Cardiac fibroblast (primary cell): ENCODE data around the gene COBLL1.
A peak's percentile ranks its signal among the peaks of the same experiment; 100 is the strongest.

Experiments
- DNase-seq, 2 donors: peaks; one replicate each; pipeline versions ENCODE4 v3.0.0 to v3.0.0-alpha.2; 2010; ENCODE audit warnings: low read depth in 2 of 2
- H3K4me3 ChIP-seq, 2 donors: replicated peaks in 1 of 2; 1 replicate in 1 of 2; 2 replicates in 1 of 2; pipeline ENCODE4 v1.5.1; 2011; ENCODE audit warnings: low read depth in 2 of 2, low read length in 2 of 2, mild to moderate bottlenecking in 2 of 2, moderate library complexity in 1 of 2
- TF ChIP-seq, protein P1 (sequence below): IDR thresholded peaks from one replicate; pipeline ENCODE4 v1.5.1; 2011; ENCODE audit warnings: low read depth, mild to moderate bottlenecking, low read length, inconsistent platforms

Gene COBLL1

DNA sequence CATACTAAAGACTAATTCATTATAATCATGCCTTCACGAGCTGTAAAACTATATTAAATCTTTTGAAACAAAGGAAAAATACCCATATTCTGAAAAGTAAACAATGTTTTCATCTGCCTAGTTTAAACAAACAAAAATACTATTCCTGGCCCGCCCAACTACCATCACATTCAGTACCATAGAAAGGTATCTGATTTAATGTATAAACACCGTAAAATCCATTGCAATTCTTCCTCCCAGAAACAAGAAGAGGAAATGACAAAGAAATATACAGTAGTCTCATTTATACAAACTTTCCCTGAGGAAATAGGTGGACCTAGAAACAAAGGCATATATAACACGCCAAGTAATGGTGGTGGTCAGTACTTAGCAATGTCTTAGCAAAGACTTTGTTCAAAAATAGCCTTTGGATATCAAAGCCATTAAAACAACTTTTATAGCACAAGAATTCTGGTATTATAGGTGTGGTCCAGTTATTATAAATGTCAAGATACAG, 71.2 kb downstream of the COBLL1 start:
- no peak for DNase-seq
- H3K4me3 ChIP-seq = no peak overlapping the region
- TF ChIP-seq, protein P1, sequence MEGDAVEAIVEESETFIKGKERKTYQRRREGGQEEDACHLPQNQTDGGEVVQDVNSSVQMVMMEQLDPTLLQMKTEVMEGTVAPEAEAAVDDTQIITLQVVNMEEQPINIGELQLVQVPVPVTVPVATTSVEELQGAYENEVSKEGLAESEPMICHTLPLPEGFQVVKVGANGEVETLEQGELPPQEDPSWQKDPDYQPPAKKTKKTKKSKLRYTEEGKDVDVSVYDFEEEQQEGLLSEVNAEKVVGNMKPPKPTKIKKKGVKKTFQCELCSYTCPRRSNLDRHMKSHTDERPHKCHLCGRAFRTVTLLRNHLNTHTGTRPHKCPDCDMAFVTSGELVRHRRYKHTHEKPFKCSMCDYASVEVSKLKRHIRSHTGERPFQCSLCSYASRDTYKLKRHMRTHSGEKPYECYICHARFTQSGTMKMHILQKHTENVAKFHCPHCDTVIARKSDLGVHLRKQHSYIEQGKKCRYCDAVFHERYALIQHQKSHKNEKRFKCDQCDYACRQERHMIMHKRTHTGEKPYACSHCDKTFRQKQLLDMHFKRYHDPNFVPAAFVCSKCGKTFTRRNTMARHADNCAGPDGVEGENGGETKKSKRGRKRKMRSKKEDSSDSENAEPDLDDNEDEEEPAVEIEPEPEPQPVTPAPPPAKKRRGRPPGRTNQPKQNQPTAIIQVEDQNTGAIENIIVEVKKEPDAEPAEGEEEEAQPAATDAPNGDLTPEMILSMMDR = no peak

DNA sequence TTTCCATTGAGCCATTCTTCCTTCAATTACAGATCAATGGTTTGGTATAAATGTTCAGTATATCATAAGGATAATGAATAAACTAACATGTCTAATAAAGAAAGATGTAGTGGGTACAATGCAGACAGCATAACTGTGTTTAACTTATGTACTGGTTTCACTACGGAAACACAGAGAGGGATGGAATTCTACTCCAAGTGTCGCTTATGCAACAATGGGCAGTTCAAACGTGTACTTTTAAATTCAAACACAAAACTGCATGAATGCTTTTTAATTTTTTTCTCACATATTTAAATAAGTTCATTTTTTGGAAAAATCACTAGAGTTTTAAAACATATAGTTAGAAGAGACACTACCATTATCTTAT, 74.7 kb downstream of the COBLL1 start:
- TF ChIP-seq, protein P1 = no peak
- no peak overlapping the region for H3K4me3 ChIP-seq
- no peak for DNase-seq

DNA sequence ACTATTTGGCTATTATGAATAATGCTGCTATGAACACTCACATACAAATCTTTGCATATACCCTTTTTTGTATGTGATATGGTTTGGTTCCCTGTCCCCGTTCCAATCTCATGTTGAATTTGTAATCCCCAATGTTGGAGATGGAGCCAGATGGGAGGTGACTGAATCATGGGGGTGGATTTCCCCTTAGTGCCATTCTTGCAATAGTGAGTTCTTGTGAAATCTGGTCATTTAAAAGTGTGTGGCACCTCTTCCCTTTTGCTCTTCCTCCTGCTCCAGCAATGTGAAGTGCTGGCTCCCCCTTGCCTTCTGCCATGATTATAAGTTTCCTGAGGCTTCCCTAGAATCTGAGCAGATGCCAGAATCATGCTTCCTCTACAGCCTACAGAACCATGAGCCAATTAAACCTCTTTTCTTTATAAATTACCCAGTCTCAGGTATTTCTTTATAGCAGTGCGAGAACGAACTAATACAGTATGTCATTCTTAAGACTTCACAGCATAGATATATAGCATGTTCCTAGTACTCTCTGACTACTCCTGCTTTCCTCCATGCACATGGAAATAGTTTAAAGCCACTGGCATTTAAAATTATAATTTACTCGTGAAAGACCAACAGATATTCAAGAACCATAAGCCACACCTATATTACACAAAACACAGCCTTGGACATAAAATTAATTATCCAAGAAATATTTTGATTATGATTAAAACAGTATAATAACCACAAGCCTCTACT, 75.2 kb downstream of the COBLL1 start:
- TF ChIP-seq, protein P1 = no peak
- H3K4me3 ChIP-seq = no peak overlapping the region
- no peak for DNase-seq

DNA sequence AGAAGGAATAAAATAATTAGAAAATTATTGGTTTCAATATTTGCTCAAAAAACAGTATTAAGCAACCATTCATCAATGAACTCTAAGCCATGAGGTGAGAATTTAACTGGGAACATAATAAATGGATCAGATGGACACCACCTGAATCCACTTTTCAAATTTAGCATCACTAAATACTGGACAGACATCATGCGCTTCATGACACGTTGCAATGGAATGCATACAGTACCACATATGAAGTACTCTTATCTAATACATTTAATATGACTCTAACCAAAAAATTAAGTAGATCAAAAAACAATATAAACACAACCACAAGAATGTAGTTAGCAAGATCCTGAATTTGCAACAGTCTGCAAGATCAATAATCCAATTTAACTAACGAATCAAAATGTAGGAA, 76.6 kb downstream of the COBLL1 start:
- TF ChIP-seq, protein P1 = no peak
- peak; percentile 4 to 49 for DNase-seq
- H3K4me3 ChIP-seq = no peak overlapping the region

DNA sequence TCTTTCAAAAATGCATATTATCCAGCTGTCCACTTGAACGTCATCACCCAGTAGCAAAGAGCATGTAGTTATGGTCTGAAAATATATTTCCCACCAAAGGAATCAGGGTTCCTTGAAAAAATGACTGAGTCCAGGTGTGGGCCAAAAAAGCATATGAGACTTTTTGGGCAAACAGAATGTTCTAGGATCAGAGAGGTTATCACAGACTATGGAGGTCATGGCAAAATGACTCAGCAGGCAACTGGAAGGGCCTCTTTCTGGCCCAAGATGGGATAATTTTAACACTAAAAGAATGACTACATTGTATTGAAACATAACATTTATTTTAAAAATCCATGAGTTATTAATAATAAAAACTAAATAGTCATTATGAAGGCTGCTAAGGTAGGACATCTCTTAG, 77.1 kb downstream of the COBLL1 start:
- TF ChIP-seq, protein P1 = no peak
- DNase-seq = no peak
- no peak overlapping the region for H3K4me3 ChIP-seq

DNA sequence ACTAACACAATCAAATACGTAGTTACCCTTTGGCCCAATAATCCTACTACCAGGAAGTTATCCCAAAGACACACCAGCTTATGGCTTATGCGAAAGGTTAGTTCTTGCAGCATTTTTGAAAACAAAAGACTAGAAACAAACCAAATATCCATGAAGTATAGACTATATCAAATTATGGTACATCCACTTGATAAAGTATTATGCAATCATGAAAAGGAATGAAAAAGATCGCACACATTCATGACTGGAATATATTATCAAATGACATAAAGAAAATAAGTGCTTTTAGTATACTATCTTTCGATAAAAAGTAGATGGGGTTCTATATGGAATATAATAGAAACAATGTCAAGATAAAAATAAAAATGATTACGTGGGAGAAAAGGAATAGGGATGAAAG, 78.2 kb downstream of the COBLL1 start:
- TF ChIP-seq, protein P1 = no peak
- DNase-seq = no peak
- H3K4me3 ChIP-seq = no peak overlapping the region
